GM12875 (cell line): ENCODE results near the gene GNAO1.

Experiments used
- H3K4me3 ChIP-seq: one replicate; pipeline ENCODE4 v1.5.1; 2011; ENCODE audit warnings: low read depth, low read length, control low read depth
- TF ChIP-seq, protein P1 (sequence below): IDR thresholded peaks from 2 replicates; pipeline ENCODE4 v1.5.1; 2011; ENCODE audit warnings: low read depth, mild to moderate bottlenecking, control low read depth, inconsistent platforms, low read length, moderate library complexity, borderline replicate concordance; ENCODE audit not compliant: insufficient read depth

GNAO1 gene

DNA sequence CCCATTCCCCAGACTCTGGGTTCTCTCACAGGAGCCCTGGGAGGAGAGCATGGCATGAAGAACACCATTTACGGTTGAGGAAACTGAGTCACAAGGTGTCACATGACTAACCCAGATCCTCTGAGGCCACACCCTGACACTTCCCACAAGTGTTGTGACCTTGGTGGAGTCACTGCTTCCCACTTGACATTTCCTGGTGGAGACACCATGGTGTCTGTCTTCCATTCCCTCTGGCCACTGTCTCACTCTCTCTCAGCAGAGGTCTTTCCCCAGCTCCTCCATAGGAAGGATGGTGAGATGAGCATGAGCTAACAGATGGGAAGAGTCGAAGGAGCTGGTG lies 116.2 kb downstream of the GNAO1 start:
- TF ChIP-seq, protein P1, sequence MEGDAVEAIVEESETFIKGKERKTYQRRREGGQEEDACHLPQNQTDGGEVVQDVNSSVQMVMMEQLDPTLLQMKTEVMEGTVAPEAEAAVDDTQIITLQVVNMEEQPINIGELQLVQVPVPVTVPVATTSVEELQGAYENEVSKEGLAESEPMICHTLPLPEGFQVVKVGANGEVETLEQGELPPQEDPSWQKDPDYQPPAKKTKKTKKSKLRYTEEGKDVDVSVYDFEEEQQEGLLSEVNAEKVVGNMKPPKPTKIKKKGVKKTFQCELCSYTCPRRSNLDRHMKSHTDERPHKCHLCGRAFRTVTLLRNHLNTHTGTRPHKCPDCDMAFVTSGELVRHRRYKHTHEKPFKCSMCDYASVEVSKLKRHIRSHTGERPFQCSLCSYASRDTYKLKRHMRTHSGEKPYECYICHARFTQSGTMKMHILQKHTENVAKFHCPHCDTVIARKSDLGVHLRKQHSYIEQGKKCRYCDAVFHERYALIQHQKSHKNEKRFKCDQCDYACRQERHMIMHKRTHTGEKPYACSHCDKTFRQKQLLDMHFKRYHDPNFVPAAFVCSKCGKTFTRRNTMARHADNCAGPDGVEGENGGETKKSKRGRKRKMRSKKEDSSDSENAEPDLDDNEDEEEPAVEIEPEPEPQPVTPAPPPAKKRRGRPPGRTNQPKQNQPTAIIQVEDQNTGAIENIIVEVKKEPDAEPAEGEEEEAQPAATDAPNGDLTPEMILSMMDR, result no peak
- no peak overlapping the region for H3K4me3 ChIP-seq

GRCh38 chr16:56309008-56309407 lies 117.7 kb downstream of the GNAO1 start:
- no peak overlapping the region for H3K4me3 ChIP-seq
- TF ChIP-seq, protein P1, result no peak

DNA sequence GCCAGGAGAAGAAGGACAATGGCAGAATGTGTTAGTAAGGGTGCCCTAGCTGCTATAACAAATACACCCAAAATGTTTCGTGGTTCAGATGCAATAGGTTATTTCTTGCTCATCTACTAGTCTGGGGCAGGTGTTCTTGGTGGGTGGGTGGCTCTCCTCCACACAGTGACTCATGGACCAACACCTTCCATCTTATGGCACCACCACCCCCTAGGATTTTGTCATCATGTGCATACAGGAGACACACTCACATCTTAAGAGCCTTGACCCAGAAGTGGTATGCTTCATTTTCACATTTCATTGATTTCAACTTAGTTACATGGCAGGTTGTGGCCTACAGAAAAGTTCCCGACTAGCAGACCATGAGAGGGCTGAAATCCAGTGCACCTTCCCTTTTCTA lies 119.4 kb downstream of the GNAO1 start:
- H3K4me3 ChIP-seq, result no peak overlapping the region
- TF ChIP-seq, protein P1, result no peak

- no peak overlapping the region for H3K4me3 ChIP-seq
- TF ChIP-seq, protein P1, result no peak
These were observed 120.1 kb downstream of the GNAO1 start for GRCh38 chr16:56311208-56312027.

GRCh38 chr16:56312028-56312300 lies 120.7 kb downstream of the GNAO1 start:
- H3K4me3 ChIP-seq, result no peak overlapping the region
- TF ChIP-seq, protein P1, result no peak

DNA sequence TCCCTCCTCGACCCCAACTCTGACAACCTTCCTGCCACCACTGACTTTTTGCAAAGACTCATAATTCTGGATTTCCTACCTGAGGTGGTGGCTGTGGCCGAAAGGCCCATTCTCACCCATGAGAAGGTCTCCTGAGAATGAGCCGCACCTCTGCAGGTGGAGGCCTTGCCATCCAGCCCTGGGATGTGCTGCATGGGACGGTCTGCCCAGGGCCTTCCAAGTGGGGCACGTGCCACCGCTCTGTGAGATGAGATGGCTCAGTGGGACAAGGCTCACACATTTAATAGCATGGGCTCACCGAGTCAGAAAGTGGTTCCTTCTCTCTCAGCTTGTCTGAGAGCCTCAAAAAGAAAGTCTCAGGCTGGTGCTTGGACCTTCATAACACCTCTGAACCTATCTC lies 121.3 kb downstream of the GNAO1 start:
- TF ChIP-seq, protein P1, result no peak
- H3K4me3 ChIP-seq, result no peak overlapping the region

DNA sequence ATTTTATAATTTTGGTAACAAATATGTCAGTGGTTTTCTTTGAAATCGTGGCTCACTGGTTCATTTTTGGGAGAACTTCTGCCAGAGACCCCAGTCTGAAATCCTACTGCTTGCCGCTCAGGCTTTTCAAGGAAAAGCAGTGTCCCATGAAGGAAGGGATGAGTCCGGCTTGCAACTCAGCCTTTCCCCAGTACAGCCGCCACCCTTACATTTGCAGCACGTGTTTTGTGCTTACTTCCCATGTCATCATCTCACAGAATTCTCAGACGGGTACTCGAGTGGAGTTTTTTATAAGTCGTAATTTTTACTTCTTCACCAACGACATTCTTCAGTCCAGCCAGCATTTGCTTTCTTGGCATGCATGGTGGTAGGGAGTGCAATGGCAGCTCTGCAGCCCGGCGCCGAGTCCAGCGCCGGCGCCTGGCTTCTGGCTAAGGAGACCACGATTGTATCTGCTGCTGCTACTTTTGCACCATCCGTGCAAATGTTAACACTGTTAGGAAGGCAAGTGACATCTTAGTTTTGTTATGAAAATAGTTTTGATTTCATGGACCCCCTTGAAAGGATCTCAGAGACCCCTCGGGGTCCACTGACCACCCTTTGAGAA lies 123.1 kb downstream of the GNAO1 start:
- TF ChIP-seq, protein P1, result no peak
- no peak overlapping the region for H3K4me3 ChIP-seq
